Activated CD4-positive, alpha-beta T cell treated with anti-CD3 and anti-CD28 coated beads, Interleukin-2, amount 10 ng/mL, durations not matched to agents 24 days and 14 days (primary cell): ENCODE data around the gene ANK3. TPM values are rescaled to one million over a fixed set of nuclear protein-coding genes. Genes with fewer than 3 reads are reported as not detected.

Source experiments
- DNase-seq: peaks from one replicate; pipeline ENCODE4 v3.0.0; 2022
- H3K27ac Mint-ChIP-seq: one replicate; pipeline ENCODE4 v1.8.0; 2022; ENCODE audit warnings: mild to moderate bottlenecking, mixed read lengths
- H3K27me3 Mint-ChIP-seq: one replicate; pipeline ENCODE4 v1.8.0; 2022; ENCODE audit warnings: mixed read lengths
- H3K36me3 Mint-ChIP-seq: one replicate; pipeline ENCODE4 v1.8.0; 2022; ENCODE audit warnings: low read depth, mild to moderate bottlenecking, mixed read lengths
- H3K4me1 Mint-ChIP-seq: one replicate; pipeline ENCODE4 v1.8.0; 2021; ENCODE audit warnings: mixed read lengths
- H3K4me3 Mint-ChIP-seq: one replicate; pipeline ENCODE4 v1.8.0; 2022; ENCODE audit warnings: mild to moderate bottlenecking, moderate library complexity, mixed read lengths
- H3K9me3 Mint-ChIP-seq: one replicate; pipeline ENCODE4 v1.8.0; 2021; ENCODE audit warnings: mixed read lengths
- intact Hi-C: fragments of 100-400 bp; cut with micrococcal nuclease; formaldehyde crosslinking; loops from one replicate; pipeline ENCODE4 v1.15.1; 2023
- total RNA-seq: library from RNA; stranded (reverse); gene quantifications from 2 replicates; pipeline ENCODE4 v1.2.3, GENCODE V29; 2022

The ANK3 gene
- total RNA-seq, 1 donor from 2014 or later, result 23.5 TPM

DNA sequence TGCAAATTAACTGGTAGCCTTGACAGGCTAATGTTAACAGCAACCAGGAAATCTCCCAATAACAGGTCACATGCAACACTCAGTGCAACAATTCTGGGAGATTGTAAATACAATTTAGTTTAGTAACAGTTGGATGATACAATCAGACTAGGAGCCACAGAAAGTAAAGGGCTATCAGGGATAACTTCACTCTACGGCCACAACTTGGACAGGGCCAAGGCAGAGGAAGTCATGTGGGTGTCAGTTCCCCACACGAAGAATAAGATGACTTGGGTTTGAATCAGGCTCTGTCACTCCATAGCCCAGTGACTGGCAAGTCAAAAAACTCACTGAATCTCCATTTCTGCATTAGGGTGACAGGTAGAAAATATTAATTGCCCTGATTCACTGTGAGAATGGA is 266.0 kb downstream of the ANK3 start:
- Mint-ChIP-seq H3K4me3 (no peak overlapping the region), H3K9me3 (no peaks in the 10 kb centered on the region), H3K4me1 (no peaks in the 10 kb centered on the region), H3K27ac (no peak overlapping the region), H3K27me3 (no peaks in the 10 kb centered on the region), H3K36me3 (peaks cover 10% of the 10 kb centered on the region)
- intact Hi-C loops, result no loop called here
- no peak for DNase-seq

DNA sequence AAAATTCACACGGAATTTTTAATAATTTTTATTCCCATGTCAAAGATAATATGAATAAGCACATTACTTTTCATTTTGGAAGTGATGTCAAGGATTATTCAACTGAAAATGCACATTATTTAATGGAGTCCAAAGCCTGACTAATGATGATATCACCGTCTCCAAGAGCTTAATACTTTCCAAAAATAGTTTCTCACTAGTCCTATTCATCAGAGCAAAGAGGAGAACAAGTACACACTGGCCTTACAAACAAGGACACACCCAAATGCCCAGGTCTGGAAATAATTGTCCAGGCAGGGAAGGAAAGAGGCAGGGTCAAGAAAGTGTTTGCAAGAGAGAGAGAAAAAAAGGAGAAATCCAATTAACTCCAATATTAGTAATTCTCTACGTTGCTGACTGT is 266.5 kb downstream of the ANK3 start:
- DNase-seq, result no peak
- Mint-ChIP-seq H3K27ac (no peak overlapping the region), H3K27me3 (no peaks in the 10 kb centered on the region), H3K4me3 (no peak overlapping the region), H3K36me3 (peaks cover 10% of the 10 kb centered on the region), H3K9me3 (no peaks in the 10 kb centered on the region), H3K4me1 (no peaks in the 10 kb centered on the region)
- intact Hi-C loops, result no loop called here

DNA sequence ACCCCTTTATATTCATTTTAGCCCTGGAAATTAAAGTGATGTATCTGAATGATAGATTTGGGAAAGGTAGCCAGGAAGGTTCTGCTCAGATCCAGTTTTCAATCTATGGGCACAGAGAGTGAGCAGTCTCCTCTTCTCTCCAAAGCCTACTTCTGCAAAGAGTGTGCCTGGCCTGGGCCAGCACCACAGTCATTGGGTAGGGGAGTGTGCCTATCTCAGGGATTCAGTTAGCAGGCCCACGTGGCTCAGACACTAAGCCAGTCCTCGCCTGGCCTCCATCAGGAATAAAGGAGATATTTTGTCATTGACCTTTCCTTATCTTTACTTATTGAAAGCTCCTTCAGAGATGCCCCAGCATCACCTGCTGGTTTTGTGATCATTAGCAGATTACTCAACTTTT is 267.5 kb downstream of the ANK3 start:
- Mint-ChIP-seq H3K27ac (no peak overlapping the region), H3K4me3 (no peak overlapping the region), H3K4me1 (no peaks in the 10 kb centered on the region), H3K36me3 (peaks cover 10% of the 10 kb centered on the region), H3K27me3 (no peaks in the 10 kb centered on the region), H3K9me3 (no peaks in the 10 kb centered on the region)
- DNase-seq, result no peak
- intact Hi-C loops, result no loop called here

DNA sequence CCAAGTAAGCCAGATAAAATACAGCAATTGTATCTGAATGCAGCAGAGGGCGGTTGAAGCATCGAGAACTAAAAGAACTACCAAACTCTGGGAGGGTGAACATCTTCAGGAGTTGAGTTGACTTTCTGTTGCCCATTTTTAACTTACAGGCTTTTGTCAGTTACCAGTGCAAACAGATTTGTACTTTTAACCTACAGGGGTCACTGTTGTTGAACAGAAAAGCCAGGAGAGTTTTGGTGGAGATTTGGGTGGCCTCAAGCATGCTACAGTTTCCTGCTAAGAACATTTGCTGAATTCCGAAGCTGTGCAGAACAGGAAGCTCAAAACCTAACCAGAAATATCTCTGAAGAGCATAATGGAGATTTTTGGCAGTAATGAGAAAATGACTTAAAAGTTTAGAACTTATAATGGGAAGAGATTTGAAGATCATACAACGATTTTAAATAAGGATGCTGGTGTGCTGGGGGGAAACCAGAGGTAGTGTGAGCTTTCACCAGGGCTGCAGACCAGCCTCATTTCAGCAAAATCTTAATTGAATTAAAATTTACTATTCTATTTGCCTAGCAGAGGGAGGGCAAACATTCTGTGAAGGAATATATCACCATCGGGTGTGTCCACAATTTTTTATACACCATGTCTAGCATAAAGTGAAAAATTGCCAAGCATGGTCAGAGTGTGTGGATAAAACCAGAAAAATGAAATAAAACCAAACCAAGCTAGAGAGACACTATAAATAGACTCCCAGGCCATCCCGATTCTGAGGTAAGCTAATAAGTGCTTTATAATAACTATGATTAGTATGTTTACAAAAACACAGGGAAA is 274.7 kb downstream of the ANK3 start:
- no peaks in the 10 kb centered on the region for H3K27me3 Mint-ChIP-seq
- no peak overlapping the region for H3K4me3 Mint-ChIP-seq
- intact Hi-C loops, result loop anchor here (1.0 kb wide), 1 partner anchor 93 kb away; no protein-coding TSS in a partner anchor
- DNase-seq, result peak; percentile 75
- H3K27ac Mint-ChIP-seq, result no peak overlapping the region
- no peaks in the 10 kb centered on the region for H3K4me1 Mint-ChIP-seq
- H3K36me3 Mint-ChIP-seq, result no peaks in the 10 kb centered on the region
- no peaks in the 10 kb centered on the region for H3K9me3 Mint-ChIP-seq

DNA sequence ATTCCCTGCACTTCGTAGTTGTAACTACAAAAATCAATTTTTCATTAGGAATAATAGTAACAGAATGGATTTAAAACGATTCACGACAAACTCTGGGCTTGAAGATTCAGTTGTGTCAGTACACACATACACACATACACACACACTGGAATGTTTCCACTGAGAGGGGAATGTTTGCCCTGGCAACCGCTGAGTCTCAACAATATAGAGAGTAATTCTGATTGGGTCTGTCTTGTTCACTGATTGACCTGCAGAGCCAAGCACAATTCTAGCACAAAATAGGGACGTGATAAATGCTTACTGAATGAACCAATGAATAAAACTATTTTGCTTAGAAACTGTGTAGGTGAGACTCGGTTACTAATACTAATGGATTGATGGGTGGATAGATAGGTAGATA is 278.9 kb downstream of the ANK3 start:
- no peak for DNase-seq
- no peaks in the 10 kb centered on the region for H3K4me1 Mint-ChIP-seq
- no peaks in the 10 kb centered on the region for H3K27me3 Mint-ChIP-seq
- intact Hi-C loops, result no loop called here
- H3K27ac Mint-ChIP-seq, result no peak overlapping the region
- H3K4me3 Mint-ChIP-seq, result no peak overlapping the region
- peaks cover 1% of the 10 kb centered on the region for H3K36me3 Mint-ChIP-seq
- no peaks in the 10 kb centered on the region for H3K9me3 Mint-ChIP-seq

DNA sequence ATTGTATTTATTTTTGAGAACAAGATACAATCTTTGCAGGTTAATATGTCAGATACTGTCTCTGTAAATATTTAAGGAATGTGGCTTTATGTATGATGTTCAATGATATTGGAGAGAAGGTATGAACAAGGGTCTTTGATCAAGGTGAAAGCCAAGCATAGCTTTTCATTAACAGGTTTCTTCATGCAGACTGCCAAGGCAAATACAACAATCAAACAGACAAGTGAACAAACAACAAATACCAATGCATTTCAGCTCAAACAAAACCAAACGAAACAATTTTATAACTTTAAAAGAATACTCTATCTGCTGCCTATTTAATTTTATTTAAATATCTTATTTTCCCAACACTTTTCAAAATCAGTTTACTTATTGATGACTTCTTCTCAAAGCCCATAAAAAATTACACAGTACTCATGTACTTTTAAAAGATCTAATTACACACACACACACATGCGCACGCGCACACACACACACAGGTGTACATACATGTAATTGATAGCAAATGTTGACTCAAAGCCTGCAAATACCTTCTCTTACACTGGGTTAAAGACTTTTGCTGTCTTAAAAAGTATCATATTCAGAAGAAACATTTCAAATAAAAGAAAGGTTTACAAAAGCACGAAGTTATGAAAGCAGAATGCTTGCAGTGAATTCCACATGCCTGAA is 282.2 kb downstream of the ANK3 start:
- no peaks in the 10 kb centered on the region for H3K9me3 Mint-ChIP-seq
- intact Hi-C loops, result loop anchor here (10.0 kb wide), 1 partner anchor 667 kb away; the partner anchor contains the start of gene CDK1

DNA sequence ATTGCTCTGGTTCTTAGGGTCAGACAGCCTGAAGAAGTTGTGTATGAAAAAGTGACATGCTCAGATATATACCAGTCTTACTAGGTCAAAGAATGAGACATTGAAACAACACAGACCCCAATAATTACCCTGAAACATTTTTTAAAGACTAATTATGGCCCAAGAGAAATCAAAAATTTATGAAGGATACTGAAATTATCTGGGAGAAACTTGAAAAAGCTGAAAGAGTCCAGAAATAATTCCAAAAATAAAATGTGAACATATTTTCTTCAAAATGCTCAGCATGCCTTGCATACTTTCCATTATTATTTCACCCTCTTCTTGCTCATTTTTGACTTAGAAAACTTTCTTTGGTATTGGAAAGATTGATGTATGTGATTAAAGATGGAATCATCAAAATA is 284.4 kb downstream of the ANK3 start:
- H3K27ac Mint-ChIP-seq, result no peak overlapping the region
- H3K4me1 Mint-ChIP-seq, result no peaks in the 10 kb centered on the region
- H3K27me3 Mint-ChIP-seq, result no peaks in the 10 kb centered on the region

More for the DNA sequence above, 282.2 kb downstream of the ANK3 start:
- no peak for DNase-seq
- Mint-ChIP-seq H3K27ac (no peak overlapping the region), H3K4me1 (no peaks in the 10 kb centered on the region), H3K27me3 (no peaks in the 10 kb centered on the region), H3K36me3 (peaks cover 5% of the 10 kb centered on the region), H3K4me3 (no peak overlapping the region)

DNA sequence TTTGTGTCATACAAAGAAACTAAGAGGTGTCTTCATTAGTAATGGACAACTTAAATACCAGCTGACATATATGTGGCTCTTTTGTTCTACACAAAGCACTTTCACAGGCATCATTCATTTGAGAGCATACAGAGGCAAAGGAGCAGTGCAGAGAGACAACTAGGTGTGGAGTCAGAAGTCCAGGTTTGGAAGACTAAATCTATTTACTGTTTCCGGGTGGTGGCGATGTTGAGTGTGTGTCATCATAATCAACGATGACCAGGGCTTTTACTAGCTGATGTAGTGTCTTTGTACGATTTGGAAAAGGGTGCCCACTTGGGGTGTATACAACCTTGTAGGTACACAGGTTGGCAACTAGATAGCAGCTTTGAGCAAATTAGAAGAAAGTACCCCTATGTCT is 287.9 kb downstream of the ANK3 start:
- no peaks in the 10 kb centered on the region for H3K9me3 Mint-ChIP-seq
- intact Hi-C loops, result loop anchor here (10.0 kb wide), 1 partner anchor 673 kb away; the partner anchor contains the start of gene CDK1
- peaks cover 5% of the 10 kb centered on the region for H3K36me3 Mint-ChIP-seq
- H3K27ac Mint-ChIP-seq, result no peak overlapping the region
- H3K27me3 Mint-ChIP-seq, result no peaks in the 10 kb centered on the region
- no peak for DNase-seq
- H3K4me3 Mint-ChIP-seq, result no peak overlapping the region
- no peaks in the 10 kb centered on the region for H3K4me1 Mint-ChIP-seq

More for the DNA sequence above, 284.4 kb downstream of the ANK3 start:
- intact Hi-C loops, result loop anchor here (10.0 kb wide), 1 partner anchor 670 kb away; the partner anchor contains the start of gene CDK1
- no peak for DNase-seq
- H3K9me3 Mint-ChIP-seq, result no peaks in the 10 kb centered on the region
- no peak overlapping the region for H3K4me3 Mint-ChIP-seq
- H3K36me3 Mint-ChIP-seq, result peaks cover 5% of the 10 kb centered on the region

DNA sequence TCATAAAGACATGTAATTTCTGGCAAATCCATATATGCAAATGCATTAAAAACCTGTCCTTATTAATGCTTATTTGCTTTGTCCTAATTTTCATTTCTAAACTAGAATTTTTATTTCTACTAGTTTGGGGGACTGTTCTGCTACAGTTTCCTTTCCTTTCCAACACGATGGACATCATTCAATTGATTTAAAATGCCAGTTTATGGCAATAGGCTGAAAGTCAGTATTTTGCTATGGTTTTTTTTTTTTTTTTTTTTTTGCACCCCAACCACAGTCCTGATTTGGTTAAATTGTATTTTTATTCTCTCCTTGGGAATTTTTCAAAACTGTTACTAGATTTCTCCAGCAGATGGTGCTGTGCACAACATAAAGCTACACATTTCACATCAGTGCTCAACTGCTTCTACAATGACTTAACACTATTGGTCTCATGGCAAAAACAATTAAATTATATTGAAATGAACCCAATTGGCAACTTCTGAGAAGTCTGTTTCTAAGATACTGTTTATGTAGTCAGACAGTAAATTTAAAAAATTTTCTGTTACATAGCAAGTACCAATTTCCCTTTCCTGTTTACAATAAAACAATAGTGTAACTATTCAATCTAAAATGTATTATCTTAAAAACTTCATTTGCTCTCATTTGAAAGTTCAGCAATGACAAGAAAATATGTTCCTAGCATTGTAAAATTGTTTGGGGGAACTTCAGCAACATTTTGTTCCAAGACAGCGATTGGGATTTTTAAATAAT is 289.5 kb downstream of the ANK3 start:
- Mint-ChIP-seq H3K27me3 (no peaks in the 10 kb centered on the region), H3K4me3 (no peak overlapping the region), H3K36me3 (peaks cover 3% of the 10 kb centered on the region), H3K4me1 (no peaks in the 10 kb centered on the region), H3K9me3 (no peaks in the 10 kb centered on the region), H3K27ac (no peak overlapping the region)
- DNase-seq, result peak; percentile 66
- intact Hi-C loops, result loop anchor here (1.0 to 10.0 kb wide), 5 partner anchors 108 to 675 kb away; partner anchors contain the start of gene CDK1

DNA sequence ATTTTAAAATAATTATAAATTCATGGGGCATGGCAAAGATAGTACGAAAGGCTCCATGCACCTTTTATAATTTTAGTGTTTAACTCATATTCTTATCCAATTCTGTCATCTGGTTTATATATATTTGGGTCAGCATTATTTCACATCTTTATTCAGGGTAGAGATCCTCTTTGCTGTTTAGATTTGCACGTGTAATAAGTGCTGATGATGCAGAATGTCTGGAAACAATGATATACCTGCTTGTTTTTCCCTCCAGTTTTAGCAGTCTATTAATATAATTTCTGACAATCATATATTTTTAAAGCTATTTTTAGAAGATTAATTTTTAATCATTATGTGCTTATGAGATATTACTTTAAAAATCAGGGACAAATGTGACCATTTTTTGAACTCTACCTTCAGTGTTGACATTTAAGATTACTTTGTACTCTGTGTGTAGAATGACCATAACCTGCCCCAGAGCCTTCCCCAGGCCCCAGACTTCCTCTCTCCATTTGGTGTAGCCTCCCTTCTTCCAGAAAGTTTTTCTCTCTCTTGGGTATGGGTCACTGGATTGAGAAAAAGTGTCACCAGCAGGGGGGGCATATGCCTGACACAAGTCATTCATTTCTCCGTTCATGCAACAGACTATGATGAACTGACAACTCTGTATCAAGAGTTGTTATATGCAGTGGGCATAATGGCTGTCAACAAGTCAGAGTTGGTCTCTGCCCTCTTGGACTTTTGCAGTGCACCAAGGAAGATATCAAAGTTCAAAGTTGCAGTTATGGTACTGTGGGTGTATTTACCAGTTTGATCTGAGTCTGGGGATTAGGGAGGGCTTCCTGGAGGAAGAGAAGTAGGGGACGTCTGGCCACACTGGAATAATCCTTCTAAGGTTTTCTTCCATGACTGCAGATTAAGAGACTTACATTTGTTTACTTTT is 290.7 kb downstream of the ANK3 start:
- Mint-ChIP-seq H3K9me3 (no peaks in the 10 kb centered on the region), H3K4me1 (no peaks in the 10 kb centered on the region), H3K36me3 (no peaks in the 10 kb centered on the region), H3K27ac (no peak overlapping the region), H3K27me3 (no peaks in the 10 kb centered on the region), H3K4me3 (no peak overlapping the region)
- intact Hi-C loops, result loop anchor here (5.0 kb wide), 1 partner anchor 472 kb away; no protein-coding TSS in a partner anchor
- DNase-seq, result no peak

DNA sequence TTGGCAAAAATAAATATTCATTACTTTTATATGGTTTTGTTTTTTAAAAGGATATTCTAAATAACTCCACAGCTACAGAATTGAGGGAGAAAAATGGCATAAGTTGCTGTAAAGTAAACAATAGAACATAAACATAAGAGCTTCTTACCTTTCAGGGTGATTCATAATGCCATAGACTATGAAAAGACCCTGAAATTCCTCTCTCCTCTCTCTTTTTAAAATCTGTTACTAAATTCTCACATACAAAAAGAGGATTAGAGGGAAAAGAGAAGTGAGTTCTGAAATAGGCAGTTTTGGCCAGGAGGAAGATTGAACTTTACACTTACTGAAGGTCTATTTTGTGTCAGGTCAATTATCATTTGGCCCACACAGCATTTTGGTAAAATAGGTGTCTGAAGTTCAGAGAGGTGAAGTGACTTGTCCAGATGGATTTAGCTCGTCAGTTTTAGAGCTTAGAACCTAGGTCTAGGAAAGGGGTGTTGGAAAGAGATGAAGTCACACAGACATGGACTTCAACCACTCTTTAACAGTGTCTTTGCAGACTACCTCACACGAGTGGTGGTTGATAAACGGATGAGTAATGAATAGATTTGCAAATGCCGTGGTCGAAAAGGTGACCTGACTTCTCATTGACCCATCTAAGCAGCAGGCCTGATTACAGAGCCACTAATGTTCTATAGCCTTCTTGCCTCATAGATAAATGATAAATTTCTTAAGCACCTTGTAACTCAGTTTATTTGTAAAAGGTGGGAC is 292.7 kb downstream of the ANK3 start:
- no peak overlapping the region for H3K27ac Mint-ChIP-seq
- no peak for DNase-seq
- H3K4me1 Mint-ChIP-seq, result no peaks in the 10 kb centered on the region
- intact Hi-C loops, result loop anchor here (5.0 kb wide), 1 partner anchor 470 kb away; no protein-coding TSS in a partner anchor
- no peaks in the 10 kb centered on the region for H3K27me3 Mint-ChIP-seq
- H3K9me3 Mint-ChIP-seq, result no peaks in the 10 kb centered on the region
- no peaks in the 10 kb centered on the region for H3K36me3 Mint-ChIP-seq
- H3K4me3 Mint-ChIP-seq, result no peak overlapping the region

DNA sequence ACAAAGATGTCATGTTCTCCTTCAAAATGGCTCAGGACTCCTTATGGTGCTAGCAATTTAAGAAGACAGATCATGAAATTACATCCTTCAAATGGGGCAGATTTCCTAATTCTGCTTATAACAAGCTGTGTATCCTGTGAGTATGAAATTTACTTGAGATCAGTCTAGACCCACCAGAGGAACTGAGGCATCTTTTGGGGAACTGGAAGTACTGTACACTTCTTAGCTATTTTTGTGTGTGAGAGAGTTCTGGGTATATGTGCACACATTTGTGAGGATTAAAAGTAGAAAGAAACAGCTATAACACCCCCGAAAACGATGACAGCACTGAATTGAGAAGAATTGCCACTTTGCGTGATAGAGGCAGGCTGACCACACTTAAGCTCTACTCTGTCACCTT is 296.4 kb downstream of the ANK3 start:
- H3K4me1 Mint-ChIP-seq, result no peaks in the 10 kb centered on the region
- no peaks in the 10 kb centered on the region for H3K36me3 Mint-ChIP-seq
- intact Hi-C loops, result no loop called here
- no peaks in the 10 kb centered on the region for H3K27me3 Mint-ChIP-seq
- DNase-seq, result no peak
- H3K9me3 Mint-ChIP-seq, result no peaks in the 10 kb centered on the region
- H3K4me3 Mint-ChIP-seq, result no peak overlapping the region
- H3K27ac Mint-ChIP-seq, result no peak overlapping the region
